CD4-positive, alpha-beta T cell treated with Interleukin-6 at 100 ng/mL for 8 hours (primary cell): ENCODE measurements around the gene ACADS.
"Not testable (repeated sequence)": the region's sequence is repeated elsewhere in the genome, so short reads cannot be mapped to it uniquely, and the experiment has no call there.

Experiments used
- DNase-seq: peaks from one replicate; pipeline ENCODE4 v3.0.0-alpha.2; 2020; ENCODE audit warnings: mixed read lengths, low spot score

The ACADS gene

DNA sequence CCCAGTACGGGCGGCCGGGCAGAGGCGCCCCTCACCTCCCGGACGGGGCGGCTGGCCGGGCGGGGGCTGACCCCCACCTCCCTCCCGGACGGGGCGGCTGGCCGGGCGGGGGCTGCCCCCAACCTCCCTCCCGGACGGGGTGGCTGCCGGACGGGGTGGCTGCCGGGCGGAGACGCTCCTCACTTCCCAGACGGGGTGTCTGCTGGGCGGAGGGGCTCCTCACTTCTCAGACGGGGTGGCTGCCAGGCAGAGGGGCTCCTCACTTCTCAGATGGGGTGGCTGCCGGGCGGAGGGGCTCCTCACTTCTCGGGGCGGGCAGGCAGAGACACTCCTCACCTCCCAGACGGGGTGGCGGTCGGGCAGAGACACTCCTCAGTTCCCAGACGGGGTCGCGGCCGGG, 6.6 kb downstream of the ACADS start:
- not testable (repeated sequence) for DNase-seq

DNA sequence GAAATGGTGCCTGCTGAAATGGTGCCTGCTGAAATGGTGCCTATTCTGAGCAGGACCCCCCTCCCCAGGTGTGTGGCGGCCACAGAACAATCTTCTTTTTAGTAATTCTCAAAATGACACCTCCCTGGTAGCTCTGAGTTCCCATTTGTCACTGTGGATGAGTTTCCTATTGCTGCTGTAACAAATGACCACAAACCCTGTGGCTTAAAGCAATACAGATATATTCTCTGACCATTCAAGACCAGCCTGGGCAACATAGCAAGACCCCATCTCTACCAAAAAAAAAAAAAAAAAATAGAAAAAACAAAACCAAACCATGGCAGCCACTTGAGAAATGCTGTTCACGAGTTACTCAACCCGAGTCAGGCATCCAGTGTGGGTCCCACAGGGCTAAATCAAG, 7.9 kb downstream of the ACADS start:
- DNase-seq = no peak

DNA sequence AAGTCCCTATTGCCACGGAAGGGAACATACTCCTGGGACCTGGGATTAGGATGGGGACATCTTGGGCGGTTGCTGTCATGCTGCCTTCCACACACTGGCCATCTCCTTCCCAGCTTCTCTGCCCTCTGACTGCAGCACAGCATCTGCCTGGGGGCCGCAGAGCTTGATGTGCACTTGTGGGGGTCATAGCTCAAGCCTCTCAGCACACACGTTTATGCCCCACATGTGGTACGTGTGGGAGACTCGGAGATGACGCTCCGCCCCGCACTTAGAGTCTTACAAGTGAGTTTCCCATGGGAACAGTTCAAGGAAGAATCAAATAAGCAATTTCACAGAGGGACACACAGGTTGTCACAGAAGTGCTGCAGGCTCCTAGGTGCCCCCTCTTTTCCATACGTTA, 8.6 kb downstream of the ACADS start:
- no peak for DNase-seq

DNA sequence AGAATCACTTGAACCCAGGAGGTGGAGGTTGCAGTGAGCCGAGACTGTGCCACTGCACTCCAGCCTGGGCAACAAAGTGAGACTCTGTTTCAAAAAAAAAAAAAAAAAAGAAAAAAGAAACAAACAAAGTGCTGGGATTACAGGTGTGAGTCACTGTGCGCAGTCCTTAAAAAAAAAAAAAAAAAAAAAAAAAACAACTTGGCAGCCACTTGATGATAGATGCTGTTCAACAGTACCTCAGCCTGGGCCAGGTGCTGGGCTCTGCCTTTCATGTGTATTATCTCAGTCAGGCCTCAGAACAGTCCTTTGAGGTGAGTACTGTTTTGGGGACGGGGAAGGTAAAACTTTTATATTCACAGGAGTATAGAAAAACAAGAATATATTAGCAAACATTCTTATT, 9.6 kb downstream of the ACADS start:
- no peak for DNase-seq

DNA sequence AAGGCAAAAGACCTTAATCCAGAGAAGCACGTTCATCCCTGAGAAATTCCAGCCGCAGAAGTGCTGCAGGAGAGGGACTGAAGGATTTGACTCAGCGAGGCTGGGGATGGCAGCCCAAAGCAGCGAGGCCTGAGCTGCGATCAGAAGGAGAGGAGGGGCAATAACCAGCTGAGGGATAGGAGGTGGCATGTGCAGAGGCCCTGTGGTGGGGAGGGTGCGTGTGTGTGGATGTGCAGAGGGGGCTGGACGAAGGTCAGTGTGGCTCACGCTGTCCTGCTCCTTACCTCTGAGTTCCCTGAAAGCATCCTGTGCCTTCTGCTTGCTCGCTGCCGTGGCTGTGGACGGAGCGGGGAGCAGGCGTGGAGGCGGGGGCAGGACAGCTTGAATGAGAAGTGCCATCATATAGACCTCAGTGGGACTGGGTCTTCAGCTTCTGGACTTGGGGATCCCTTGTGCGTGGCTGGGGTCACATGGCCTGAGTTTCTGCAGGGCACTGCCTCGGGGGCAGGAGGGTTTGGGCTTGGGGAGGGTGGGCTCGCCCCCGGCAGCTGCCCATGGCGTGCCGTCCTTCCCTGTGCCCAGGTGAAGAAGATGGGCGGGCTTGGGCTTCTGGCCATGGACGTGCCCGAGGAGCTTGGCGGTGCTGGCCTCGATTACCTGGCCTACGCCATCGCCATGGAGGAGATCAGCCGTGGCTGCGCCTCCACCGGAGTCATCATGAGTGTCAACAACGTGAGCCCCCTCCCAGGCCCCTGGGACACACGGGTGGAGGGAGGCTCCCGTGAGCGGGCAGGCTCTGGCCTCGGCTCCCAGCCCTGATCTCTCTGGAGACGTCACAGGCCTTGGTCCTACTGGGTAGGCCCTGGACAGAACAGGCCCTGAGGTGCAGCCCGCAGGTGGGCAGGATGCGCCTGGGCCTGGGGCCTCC, 11.0 kb downstream of the ACADS start:
- DNase-seq = no peak

DNA sequence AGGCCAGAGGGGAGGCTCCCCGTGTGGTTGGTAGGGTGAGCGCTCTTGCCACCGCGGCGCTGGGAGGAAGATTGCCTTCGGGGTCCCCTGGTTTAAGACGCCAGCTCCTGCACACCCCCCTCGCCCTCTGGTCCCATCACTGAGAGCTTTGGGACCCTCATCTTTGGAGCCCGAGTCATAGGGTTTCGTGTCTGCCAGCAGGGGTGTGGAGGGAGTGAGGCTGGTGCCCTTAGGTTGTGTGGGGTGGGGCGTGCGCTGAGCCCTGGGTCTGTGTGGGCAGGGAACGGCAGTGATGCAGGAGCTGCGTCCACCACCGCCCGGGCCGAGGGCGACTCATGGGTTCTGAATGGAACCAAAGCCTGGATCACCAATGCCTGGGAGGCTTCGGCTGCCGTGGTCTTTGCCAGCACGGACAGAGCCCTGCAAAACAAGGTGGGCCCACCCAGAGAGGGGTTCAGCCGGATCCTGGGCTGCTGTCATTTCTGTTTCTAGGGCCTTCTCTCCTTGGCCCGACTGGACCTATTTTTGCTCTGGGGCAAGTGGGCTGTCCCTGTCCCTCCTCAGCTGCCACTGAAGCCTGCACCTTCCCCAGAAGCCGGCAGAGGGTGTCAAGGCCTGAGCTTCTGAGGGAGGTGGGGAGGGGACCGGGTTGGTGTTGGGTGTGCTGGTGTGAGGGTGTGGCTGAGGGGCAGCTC, 12.1 kb downstream of the ACADS start:
- no peak for DNase-seq

DNA sequence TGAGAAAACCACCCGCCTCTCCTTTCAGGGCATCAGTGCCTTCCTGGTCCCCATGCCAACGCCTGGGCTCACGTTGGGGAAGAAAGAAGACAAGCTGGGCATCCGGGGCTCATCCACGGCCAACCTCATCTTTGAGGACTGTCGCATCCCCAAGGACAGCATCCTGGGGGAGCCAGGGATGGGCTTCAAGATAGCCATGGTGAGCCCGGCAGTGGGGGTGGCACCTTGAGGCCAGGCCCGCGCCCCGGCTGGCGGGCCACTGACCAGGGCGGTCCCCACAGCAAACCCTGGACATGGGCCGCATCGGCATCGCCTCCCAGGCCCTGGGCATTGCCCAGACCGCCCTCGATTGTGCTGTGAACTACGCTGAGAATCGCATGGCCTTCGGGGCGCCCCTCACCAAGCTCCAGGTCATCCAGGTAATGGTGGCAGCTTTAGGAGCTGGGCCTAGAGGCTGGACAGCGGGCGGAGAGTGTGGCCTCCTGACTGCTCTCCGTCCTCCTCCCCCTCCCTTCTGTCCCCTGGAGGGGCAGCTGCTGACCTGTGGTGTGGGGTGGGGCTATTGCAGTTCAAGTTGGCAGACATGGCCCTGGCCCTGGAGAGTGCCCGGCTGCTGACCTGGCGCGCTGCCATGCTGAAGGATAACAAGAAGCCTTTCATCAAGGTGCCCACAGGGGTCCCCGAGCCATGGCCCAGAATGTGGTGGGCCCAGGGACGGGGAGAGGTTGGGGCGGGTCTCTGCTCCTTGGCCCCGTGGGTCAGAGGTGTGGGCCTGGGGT, 12.8 kb downstream of the ACADS start:
- DNase-seq = no peak

DNA sequence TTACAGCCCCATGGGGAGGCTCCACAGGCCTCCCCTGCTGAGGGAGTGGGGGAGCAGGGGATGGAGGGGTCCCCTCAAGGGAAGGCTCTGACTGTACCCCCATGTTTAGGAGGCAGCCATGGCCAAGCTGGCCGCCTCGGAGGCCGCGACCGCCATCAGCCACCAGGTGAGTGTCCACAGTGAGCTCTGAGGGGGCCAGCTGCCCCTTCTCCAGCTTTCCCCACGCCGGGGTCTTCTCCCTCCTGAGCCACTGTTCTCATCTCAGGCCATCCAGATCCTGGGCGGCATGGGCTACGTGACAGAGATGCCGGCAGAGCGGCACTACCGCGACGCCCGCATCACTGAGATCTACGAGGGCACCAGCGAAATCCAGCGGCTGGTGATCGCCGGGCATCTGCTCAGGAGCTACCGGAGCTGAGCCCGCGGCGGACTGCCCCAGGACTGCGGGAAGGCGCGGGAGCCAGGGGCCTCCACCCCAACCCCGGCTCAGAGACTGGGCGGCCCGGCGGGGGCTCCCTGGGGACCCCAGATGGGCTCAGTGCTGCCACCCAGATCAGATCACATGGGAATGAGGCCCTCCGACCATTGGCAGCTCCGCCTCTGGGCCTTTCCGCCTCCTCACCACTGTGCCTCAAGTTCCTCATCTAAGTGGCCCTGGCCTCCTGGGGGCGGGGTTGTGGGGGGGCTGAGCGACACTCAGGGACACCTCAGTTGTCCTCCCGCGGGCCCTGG, 13.6 kb downstream of the ACADS start:
- no peak for DNase-seq

DNA sequence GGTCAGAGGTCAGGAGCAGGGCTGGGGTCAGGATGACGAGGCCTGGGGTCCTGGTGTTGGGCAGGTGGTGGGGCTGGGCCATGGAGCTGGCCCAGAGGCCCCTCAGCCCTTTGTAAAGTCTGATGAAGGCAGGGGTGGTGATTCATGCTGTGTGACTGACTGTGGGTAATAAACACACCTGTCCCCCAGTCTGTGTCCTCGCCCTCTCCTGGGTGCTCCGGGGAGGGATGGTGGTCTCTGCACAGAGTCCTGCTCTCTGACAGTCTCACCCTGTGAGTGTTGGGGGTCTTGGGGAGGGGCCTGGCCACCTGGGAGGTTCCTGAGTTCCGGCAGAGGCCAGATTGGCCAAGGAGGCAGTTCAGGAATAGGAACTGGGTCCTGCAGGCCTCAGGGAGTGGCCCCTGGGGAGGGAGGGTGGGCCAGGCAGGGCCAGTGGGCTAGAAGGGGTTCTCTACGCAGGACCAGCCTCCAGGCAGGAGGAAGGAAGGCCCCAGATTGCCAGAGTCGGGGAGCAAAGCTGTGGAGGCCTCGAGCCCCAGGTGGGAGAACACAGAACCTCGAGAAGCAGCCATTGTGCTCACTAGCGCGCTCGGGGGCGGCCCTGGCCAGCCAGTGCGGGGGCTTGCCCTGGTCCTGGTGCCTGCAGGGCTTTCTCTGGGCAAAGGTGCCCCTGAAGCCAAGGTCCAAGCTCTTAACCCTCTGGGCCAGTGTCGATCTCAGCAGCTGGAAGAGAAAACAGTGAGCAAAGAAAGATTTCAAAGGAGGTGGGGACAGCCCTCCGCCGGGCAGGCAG, 14.4 kb downstream of the ACADS start:
- no peak for DNase-seq

DNA sequence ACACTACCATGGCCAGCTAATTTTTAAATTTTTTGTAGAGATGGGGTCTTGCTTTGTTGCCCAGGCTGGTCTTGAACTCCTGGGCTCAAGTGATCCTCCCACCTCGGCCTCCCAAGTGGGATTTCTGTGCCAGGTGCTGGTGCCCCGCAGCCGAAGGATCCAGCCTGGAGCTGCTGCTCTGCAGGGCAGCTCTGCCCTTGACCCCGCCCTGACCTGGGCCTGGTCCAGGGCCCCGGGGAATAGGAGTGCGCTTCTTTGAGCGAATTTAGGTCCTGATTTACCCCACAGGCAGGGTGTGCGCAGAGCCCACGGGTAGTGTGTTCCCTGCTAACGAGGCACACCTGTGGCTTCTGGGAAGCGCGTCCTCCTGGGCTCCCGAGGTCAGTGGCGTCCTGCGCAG, 15.2 kb downstream of the ACADS start:
- DNase-seq = no peak

DNA sequence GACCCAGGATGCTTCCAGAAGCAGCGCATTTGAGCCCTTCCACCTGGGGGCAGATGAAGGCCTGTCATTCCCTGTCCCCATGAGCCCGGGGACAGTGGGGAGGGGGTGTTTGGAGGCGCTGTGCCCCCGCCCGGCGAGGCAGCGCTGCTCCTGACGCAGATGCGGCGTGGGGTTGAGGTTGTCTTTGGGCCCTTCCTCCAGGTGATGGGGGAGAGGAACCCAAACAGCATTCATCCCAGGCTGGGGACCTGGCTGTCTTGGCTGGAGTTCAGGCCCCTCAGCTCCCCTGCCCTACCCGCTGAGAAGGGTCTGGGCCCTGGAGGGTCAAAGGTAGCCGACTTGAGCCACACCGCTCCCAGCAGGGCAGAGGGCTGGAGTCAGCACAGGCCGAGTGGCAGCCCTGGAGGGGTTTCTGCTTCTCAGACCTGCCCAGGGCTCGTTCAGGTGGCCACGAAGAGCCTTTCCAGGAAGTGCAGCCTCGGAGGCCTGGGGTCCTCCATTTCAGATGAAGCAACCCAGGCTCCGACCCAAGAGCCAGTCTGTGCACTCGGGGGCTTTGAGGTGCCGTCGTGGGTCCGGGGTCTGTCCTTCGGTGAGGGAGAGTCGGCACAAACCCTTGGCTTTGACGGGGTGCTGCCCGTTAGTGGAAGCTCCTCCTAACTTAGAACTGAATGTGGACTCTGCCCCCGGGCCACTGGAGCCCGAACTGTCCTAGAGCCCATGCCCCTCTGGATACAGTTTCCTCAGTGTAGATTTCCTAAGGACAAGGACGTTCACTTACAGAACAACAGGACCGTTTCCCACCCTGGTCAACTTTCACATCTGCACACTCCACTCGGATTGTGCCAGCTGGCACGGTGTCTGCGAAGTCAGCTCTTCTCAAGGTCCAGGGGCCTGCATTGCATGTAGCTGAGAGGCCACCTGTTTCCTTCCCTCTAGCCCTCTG, 16.1 kb downstream of the ACADS start:
- no peak for DNase-seq

DNA sequence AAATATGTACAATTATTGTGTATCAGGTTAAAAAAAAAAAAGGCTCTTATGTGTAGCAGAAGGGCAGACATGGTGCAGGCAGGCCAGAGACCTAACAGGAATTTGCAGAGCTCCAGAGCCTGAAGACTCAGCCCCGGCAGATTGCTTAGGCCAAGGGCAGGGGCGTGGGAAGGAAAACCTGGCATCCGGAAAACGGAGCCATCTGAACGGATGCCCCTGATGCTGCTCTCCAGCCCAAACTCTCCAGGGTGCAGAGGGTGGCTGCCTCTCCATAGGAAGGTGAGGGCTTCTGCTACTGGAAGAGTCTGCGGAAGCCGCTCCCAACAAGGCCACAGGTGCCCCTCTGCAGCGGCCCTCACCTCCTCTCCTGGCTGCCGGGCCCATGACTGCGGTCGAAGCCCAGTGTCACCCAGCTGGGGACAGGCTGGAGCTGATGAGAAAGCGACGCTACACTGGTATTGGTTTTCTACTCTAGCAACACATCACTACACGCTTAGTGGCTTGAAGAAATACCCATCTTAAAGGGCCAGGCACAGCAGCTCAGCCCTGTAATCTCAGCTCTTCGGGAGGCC, 19.4 kb downstream of the ACADS start:
- no peak for DNase-seq

DNA sequence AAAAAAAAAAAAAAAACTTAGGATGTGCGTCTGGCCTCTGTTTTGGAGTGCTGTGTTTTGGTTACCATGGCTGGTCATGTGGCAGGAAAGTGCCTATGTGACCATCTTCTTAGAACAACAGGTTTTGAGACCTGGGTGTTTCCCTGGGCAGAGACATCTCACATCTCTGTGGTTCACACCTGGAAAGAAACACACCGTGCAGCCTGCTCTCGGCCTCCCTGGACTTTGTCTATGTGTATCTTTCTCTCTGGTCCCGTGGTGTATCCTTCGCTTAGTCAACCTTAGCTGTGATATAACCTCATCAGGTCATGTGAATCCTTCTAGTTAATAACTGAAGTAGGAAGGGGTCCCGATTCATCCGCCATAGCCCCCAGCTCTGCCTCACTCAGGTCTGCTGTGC, 22.6 kb downstream of the ACADS start:
- DNase-seq = no peak

DNA sequence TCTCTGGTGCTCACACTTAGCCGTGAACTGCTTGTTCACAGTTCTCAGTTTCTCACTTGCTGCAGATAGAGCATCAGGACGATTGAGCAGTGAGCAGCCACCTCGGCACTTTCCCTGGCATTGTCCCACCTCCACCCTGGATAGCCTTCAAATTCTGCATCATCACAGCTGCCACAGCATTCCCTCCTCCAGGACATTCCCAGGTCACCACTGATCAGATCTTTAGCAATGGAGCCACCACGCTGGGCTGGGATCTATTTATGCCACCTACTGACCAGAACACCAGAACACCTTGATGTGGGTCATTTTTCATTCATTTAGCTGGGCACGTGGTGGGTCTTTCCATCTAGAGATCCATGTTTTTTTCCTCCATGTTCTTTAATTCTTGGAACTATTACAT, 23.6 kb downstream of the ACADS start:
- no peak for DNase-seq

DNA sequence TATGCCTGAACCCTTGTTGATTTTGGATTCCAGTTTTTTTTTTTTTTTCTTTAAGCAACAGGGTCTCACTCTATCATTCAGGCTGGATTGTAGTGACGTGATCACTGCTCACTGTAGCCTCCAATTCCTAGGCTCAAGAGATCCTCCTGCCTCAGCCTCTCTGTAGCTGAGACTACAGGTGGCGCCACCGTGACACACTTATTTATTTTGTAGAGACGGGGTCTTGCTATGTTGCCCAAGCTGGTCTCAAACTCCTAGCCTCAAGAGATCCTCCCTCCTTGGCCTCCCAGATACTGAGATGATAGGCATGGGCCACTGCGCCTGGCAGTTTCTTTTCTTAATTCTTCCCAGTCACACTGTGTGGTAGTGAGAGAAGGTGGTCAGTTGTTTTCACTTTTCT, 25.2 kb downstream of the ACADS start:
- no peak for DNase-seq

DNA sequence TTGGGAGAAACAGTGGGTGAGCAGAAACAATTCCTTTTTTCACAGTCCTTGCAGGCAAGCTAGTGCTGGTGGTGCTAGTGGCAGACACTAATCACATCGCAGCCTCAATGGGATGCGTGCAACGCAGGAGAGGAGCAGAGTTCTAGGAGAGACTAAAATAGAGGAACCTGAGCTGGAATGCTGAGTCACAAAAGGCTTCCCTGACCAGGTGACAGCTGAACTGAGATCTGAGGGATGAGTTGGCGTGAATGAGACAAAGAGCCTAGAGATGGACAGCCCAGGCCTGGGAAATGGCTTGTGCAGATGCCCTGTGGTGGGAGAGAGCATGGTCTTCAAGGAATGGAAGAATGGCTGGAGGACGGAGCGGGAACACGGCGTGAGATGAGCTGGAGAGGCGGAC, 25.8 kb downstream of the ACADS start:
- no peak for DNase-seq

DNA sequence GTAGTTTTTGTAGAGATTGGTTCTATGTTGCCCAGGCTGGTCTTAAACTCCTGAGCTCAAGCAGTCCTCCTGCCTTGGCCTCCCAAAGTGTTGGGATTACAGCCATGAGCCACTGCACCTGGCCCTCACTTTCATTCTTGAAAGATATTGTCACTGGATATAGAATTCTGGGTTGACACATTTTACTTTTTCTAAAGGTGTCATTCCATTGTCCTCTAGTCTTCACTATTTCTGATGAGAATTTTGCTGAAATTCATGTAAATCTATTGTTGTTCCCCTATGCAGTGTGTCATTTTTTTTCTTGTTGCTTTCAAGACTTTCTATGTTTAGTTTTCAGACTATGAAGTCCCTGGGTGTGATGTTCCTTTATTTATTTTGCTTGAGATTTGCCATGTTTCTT, 29.2 kb downstream of the ACADS start:
- DNase-seq = no peak

DNA sequence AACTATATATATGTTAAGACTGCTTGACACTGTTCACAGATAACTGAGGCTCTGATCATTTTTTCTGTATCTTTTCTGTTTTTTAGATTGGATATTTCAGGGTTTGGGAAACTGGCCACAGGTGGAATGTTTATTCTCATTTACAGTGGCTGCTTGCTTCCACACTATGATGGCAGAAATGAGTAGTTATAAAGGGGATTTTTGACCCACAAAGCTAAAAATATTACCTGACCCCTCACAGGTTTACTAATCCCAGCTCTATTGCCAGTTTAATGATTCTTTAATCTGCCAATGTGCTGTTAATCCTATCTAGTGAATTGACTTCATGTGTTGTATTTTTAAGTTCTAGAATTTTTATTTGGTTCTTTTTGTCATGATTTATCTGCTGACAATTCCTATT, 29.6 kb downstream of the ACADS start:
- DNase-seq = no peak

DNA sequence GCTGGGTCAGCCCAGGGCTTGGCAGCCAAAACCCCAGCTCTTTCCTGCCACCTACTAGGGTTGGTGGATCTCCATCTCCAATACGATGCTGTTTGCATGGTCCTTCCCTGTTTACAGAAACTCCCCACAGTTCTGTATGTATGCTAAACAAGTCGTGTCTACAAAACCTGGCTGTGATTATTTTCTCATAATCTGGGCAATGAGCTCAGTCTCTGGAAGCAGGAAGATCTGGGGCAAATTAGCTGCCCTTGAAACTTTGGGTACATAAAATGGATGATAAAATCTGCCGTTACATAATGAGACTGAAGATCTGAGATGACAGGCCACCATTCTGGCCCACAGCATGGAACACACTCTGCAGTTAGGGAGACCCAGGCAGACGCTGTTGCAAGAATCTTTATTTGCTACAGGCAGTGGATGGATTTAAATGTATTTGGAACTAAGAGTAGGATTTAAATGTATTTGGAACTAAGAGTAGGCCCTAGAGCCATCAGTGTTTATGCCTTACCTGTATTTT, 31.7 kb downstream of the ACADS start:
- DNase-seq = no peak

DNA sequence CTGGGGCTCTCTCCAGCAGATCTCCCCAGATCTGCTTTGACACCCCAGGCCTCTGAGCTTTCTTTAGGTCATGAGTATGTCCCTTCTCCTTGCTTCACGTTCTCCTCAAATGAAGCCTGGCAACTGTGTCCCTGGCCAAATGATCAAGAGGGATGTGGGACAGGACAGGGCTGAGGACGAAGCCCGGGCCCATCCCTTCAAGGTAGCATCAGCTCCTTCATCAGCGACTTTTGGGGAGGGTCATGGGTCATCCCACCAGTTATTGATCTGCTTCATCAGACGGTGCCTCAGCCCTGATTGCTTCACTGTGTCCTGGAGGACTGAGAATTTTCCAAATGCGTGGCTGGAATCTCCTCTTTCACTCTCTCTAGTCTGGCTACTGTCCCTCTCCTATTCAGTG, 32.3 kb downstream of the ACADS start:
- DNase-seq = no peak
